Measurements from ENCODE around the gene CDHR2. TPM values are rescaled to one million over a fixed set of nuclear protein-coding genes. Genes with fewer than 3 reads are reported as not detected.
A peak's percentile ranks its signal among the peaks of the same experiment; 100 is the strongest.

The CDHR2 gene
- total RNA-seq, 1 experiment from 2014 or later = 0.63 TPM

- no peaks in the 10 kb centered on the region for H3K27me3 Mint-ChIP-seq (ENCODE audit: low read depth)
- H3K36me3 Mint-ChIP-seq = 0 out of 2 replicates have a peak, but pooled peaks cover 3% of the 10 kb centered on the region
- ATAC-seq = no peak
- ChIA-PET POLR2A (no interaction called here), CTCF (interaction anchor here (0.9 to 1.8 kb wide), 3 partner anchors 29 to 108 kb away, joined by 3 to 7 read pairs (median 5); no protein-coding TSS in a partner anchor)
- no peaks in the 10 kb centered on the region for H3K9me3 Mint-ChIP-seq
- H3K4me3 Mint-ChIP-seq = no peak overlapping the region
- no peak for DNase-seq (ENCODE audit: low spot score)
- no peak overlapping the region for H3K27ac Mint-ChIP-seq
- TF ChIP-seq IRF2 (CRISPR knock-in tag; IDR thresholded peaks at IDR 0.05; ENCODE audit: borderline replicate concordance, low read depth) (no peak), NFE2L1 (CRISPR knock-in tag; IDR thresholded peaks at IDR 0.05) (no peak), ZNF425 (CRISPR knock-in tag; conservative IDR thresholded peaks at IDR 0.05) (no peak), SMAD3 (CRISPR knock-in tag; IDR thresholded peaks at IDR 0.05; ENCODE audit: borderline replicate concordance) (no peak), CBFB (CRISPR knock-in tag; IDR thresholded peaks at IDR 0.05; ENCODE audit: low read depth) (no peak), ZBTB21 (CRISPR knock-in tag; IDR thresholded peaks at IDR 0.05; ENCODE audit: borderline replicate concordance) (no peak), SOX15 (CRISPR knock-in tag; IDR thresholded peaks at IDR 0.05) (no peak)
- TF ChIP-seq, protein P1, sequence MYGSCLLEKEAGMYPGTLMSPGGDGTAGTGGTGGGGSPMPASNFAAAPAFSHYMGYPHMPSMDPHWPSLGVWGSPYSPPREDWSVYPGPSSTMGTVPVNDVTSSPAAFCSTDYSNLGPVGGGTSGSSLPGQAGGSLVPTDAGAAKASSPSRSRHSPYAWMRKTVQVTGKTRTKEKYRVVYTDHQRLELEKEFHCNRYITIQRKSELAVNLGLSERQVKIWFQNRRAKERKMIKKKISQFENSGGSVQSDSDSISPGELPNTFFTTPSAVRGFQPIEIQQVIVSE (CRISPR knock-in tag; IDR thresholded peaks at IDR 0.05; ENCODE audit: borderline replicate concordance) = no peak
- TF ChIP-seq, protein P2, sequence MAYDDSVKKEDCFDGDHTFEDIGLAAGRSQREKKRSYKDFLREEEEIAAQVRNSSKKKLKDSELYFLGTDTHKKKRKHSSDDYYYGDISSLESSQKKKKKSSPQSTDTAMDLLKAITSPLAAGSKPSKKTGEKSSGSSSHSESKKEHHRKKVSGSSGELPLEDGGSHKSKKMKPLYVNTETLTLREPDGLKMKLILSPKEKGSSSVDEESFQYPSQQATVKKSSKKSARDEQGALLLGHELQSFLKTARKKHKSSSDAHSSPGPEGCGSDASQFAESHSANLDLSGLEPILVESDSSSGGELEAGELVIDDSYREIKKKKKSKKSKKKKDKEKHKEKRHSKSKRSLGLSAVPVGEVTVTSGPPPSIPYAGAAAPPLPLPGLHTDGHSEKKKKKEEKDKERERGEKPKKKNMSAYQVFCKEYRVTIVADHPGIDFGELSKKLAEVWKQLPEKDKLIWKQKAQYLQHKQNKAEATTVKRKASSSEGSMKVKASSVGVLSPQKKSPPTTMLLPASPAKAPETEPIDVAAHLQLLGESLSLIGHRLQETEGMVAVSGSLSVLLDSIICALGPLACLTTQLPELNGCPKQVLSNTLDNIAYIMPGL (CRISPR knock-in tag; IDR thresholded peaks at IDR 0.05) = no peak
- no peaks in the 10 kb centered on the region for H3K4me1 Mint-ChIP-seq
Measured at GRCh38 chr5:176513788-176514187, 35.4 kb upstream of the CDHR2 start.

GRCh38 chr5:176514244-176514950, 34.7 kb upstream of the CDHR2 start:
- 0 out of 2 replicates have a peak, but pooled peaks cover 3% of the 10 kb centered on the region for H3K36me3 Mint-ChIP-seq
- no peaks in the 10 kb centered on the region for H3K4me1 Mint-ChIP-seq
- POLR2A ChIA-PET = no interaction called here
- no peak overlapping the region for H3K27ac Mint-ChIP-seq
- CTCF ChIA-PET = interaction anchor here (0.9 to 1.8 kb wide), 3 partner anchors 28 to 109 kb away, joined by 3 to 7 read pairs (median 5); no protein-coding TSS in a partner anchor
- no peak for ATAC-seq
- no peaks in the 10 kb centered on the region for H3K9me3 Mint-ChIP-seq
- H3K27me3 Mint-ChIP-seq (ENCODE audit: low read depth) = no peaks in the 10 kb centered on the region
- TF ChIP-seq ZNF121 (CRISPR knock-in tag; IDR thresholded peaks at IDR 0.05) (peak; percentile 17; the same call in 1 of the 2 replicates), ZNF423 (CRISPR knock-in tag; IDR thresholded peaks at IDR 0.05) (no peak)
- no peak for DNase-seq (ENCODE audit: low spot score)
- no peak overlapping the region for H3K4me3 Mint-ChIP-seq

DNA sequence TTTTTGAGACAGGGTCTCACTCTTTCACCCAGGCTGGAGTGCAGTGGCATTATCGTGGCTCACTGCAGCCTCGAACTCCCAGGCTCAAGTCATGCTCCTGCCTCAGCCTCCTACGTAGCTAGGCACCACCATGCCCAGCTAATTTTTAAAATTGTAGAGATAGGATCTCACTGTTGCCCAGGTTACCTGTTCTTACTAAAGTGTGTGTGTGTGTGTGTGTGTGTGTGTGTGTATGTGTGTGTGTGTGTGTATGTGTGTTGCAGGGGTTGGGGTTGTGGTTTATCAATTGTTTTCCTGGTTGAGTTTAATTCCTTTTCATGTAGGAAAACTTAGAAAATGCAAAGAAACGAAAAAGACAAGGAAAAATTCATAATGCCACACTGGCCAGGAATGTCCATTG, 33.7 kb upstream of the CDHR2 start:
- Mint-ChIP-seq H3K4me3 (no peak overlapping the region), H3K9me3 (no peaks in the 10 kb centered on the region), H3K4me1 (peaks cover 2% of the 10 kb centered on the region), H3K36me3 (no peaks in the 10 kb centered on the region), H3K27ac (no peak overlapping the region), H3K27me3 (ENCODE audit: low read depth) (peaks cover 2% of the 10 kb centered on the region; the same call in 1 of the 2 replicates)
- DNase-seq (ENCODE audit: low spot score) (no peak), ATAC-seq (no peak)
- CTCF ChIA-PET = interaction anchor here (1.8 kb wide), 1 partner anchor 110 kb away, joined by 7 read pairs; no protein-coding TSS in a partner anchor
- POLR2A ChIA-PET = no interaction called here
- TF ChIP-seq IRF1 (CRISPR knock-in tag; IDR thresholded peaks at IDR 0.05) (no peak), ZNF219 (CRISPR knock-in tag; IDR thresholded peaks at IDR 0.05; ENCODE audit: borderline replicate concordance) (no peak), E2F1 (CRISPR knock-in tag; IDR thresholded peaks at IDR 0.05) (no peak), ZNF425 (CRISPR knock-in tag; conservative IDR thresholded peaks at IDR 0.05) (no peak), TCF7 (CRISPR knock-in tag; IDR thresholded peaks at IDR 0.05; ENCODE audit: low read depth) (no peak), TEAD4 (CRISPR knock-in tag; IDR thresholded peaks at IDR 0.05) (no peak), FOXK1 (CRISPR knock-in tag; IDR thresholded peaks at IDR 0.05) (no peak), ELF4 (CRISPR knock-in tag; IDR thresholded peaks at IDR 0.05; ENCODE audit: low read depth) (no peak), FOXJ3 (CRISPR knock-in tag; IDR thresholded peaks at IDR 0.05; ENCODE audit: borderline replicate concordance) (no peak), NFATC4 (CRISPR knock-in tag; IDR thresholded peaks at IDR 0.05) (no peak)
- TF ChIP-seq, protein P3, sequence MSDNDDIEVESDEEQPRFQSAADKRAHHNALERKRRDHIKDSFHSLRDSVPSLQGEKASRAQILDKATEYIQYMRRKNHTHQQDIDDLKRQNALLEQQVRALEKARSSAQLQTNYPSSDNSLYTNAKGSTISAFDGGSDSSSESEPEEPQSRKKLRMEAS (CRISPR knock-in tag; IDR thresholded peaks at IDR 0.05) = no peak
- TF ChIP-seq, protein P4, sequence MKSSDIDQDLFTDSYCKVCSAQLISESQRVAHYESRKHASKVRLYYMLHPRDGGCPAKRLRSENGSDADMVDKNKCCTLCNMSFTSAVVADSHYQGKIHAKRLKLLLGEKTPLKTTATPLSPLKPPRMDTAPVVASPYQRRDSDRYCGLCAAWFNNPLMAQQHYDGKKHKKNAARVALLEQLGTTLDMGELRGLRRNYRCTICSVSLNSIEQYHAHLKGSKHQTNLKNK (CRISPR knock-in tag; IDR thresholded peaks at IDR 0.05) = no peak
